IPS-NIHi7 (cell line): ENCODE results near the gene SHB.
"Not testable (repeated sequence)": the region's sequence is repeated elsewhere in the genome, so short reads cannot be mapped to it uniquely, and the experiment has no call there.

ENCODE experiments used
- DNase-seq: peaks from one replicate; pipeline ENCODE4 v3.0.0; 2012; ENCODE audit warnings: mixed read lengths; ENCODE audit errors: extremely low spot score

Gene SHB

DNA sequence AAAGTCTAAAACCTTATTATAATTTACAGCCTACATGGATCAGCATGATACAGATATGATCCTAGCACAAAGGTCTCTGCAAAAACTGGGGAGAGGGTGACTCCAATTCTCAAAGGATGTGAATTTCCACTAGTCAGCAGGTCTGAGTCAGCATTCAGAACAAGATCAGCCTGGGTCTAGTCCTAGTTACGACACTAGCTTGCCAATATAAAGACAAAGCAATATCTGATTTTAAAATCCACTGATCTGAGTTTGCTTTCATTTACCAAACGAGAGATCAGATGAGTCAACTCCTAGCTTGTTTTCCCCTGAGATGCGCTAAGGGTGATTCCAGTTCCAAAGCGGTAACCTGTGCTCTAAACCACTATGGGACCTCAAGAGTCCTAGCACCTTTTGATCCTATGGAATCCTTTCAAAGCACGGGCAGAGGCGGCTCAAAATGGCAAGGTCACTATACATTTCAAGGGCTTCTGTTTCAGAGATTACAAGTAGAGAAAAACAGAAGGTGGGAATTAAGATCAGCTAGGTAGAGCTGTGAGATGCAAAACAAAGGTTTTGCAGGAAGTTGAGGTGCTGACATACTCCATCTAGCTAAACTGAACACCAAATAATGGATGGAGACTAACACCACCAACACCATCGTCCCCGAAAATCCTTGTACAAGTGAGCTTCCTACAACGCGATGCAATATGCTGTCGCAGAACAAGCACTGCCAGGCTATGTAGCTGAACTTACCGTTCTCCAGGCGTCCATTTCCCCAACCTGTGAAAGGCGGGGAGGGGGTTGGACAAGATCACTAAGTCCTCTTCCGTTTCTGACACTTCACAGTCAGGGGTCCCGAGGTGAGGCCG, 166.0 kb downstream of the SHB start:
- DNase-seq = no peak

DNA sequence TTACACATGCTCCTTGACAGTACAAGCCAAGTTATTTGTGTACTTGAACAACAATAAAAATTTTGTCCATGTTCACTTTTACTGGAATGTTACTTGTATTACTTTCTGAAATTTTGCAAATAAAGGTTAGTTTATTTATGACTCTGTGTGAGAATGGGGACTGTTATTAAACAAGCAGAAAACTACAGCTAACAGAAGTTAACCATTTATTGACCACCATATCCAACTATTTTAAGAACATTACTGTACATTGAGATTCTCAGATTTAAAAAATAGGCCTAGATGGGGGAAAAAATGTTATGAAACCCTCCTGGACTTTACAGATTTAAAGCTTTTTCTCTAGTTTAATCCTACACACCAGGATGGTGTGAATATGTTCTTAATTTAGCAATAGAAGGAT, 166.9 kb downstream of the SHB start:
- no peak for DNase-seq

- DNase-seq = no peak
Observed at GRCh38 chr9:37899041-37899440, 170.0 kb downstream of the SHB start.

- no peak for DNase-seq
Observed at GRCh38 chr9:37897665-37898064, 171.4 kb downstream of the SHB start.

- DNase-seq = no peak
Observed at GRCh38 chr9:37892063-37892462, 177.0 kb downstream of the SHB start.

DNA sequence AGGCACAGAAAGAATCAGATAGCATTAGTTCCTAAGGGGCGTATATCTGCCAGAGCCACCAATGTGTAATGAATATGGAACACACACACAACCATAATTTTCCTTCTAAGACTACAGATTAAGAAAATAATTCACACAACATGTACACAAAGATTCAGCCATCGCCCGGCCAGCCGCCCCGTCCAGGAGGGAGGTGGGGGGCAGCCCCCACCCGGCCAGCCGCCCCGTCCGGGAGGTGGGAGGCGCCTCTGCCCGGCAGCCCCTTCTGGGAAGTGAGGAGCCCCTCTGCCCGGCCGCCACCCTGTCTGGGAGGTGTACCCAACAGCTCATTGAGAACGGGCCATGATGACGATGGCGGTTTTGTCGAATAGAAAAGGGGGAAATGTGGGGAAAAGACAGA, 178.0 kb downstream of the SHB start:
- not testable (repeated sequence) for DNase-seq

DNA sequence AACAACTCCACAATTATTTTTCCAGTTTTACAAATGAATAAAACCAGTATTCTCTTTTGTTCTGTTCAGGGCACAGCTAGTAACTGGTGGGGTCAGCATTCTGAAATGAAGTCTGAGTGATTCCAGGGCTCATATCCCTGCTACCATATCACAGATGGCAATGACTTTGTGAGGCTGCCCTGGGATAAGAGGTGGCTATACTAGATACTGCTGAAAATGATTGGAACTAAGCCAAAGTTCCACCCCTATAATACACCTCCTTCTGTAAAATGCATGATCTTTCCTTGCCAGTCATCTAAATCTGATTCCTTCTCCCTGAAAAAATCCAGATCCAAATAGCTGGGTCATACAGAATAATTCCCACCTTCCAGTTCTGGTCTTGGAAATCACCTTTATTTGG, 179.5 kb downstream of the SHB start:
- no peak for DNase-seq

GRCh38 chr9:37887977-37888583, 180.9 kb downstream of the SHB start:
- not testable (repeated sequence) for DNase-seq

DNA sequence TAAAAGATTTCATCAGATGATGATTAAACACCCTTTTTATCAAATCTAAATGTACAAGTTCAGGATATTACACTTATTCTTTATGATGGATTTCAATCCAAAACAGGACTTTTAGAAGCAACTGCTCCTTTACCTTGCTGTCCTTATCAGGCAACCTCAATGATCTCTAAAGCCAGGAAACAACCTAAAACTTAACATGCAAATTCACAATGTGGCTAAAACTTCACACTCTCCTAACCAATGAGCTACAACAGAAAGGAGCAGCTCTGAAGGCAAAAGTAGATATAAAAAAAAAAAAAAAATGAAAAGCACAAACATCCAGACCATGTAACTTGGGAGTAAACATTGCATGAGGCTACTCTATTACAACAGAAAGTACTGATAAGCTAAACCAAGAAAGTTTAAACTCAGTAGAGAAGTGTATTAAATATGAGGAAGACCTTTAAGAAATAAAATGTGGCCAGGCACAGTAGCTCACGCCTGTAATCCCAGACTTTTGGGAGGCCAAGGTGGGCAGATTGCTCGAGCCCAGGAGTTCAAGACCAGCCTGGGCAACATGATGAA, 188.0 kb downstream of the SHB start:
- DNase-seq = no peak

GRCh38 chr9:37876376-37876775, 192.7 kb downstream of the SHB start:
- DNase-seq = no peak

GRCh38 chr9:37873955-37874354, 195.1 kb downstream of the SHB start:
- no peak for DNase-seq

- DNase-seq = no peak
Observed at GRCh38 chr9:37870799-37871176, 198.2 kb downstream of the SHB start.

- no peak for DNase-seq
Observed at GRCh38 chr9:37870081-37870798, 198.8 kb downstream of the SHB start.
